Activated CD8-positive, alpha-beta memory T cell treated with anti-CD3 and anti-CD28 coated beads for 24 hours (primary cell): ENCODE measurements around the gene KRR1.
"Not testable (repeated sequence)": the region's sequence is repeated elsewhere in the genome, so short reads cannot be mapped to it uniquely, and the experiment has no call there.

ENCODE experiments used
- DNase-seq: peaks from one replicate; pipeline ENCODE4 v3.0.0-alpha.2; 2020

KRR1 gene

GRCh38 chr12:75522124-75522523, 10.7 kb upstream of the KRR1 start:
- DNase-seq, result not testable (repeated sequence)

- not testable (repeated sequence) for DNase-seq
Observed at GRCh38 chr12:75521224-75521623, 9.8 kb upstream of the KRR1 start.

GRCh38 chr12:75509621-75510020, 1.8 kb downstream of the KRR1 start:
- DNase-seq, result no peak

- no peak for DNase-seq
Observed at GRCh38 chr12:75508159-75508558, 3.2 kb downstream of the KRR1 start.

- no peak for DNase-seq
Observed at GRCh38 chr12:75507086-75507485, 4.3 kb downstream of the KRR1 start.

GRCh38 chr12:75505706-75506312, 5.6 kb downstream of the KRR1 start:
- no peak for DNase-seq

GRCh38 chr12:75503866-75504265, 7.5 kb downstream of the KRR1 start:
- DNase-seq, result no peak

- no peak for DNase-seq
Observed at GRCh38 chr12:75503459-75503858, 8.0 kb downstream of the KRR1 start.

GRCh38 chr12:75491169-75491568, 20.2 kb downstream of the KRR1 start:
- no peak for DNase-seq

GRCh38 chr12:75489613-75490210, 21.7 kb downstream of the KRR1 start:
- DNase-seq, result no peak

- DNase-seq, result no peak
Observed at GRCh38 chr12:75489187-75489586, 22.2 kb downstream of the KRR1 start.

- no peak for DNase-seq
Observed at GRCh38 chr12:75488553-75488952, 22.9 kb downstream of the KRR1 start.

GRCh38 chr12:75487308-75487707, 24.1 kb downstream of the KRR1 start:
- no peak for DNase-seq

- DNase-seq, result not testable (repeated sequence)
Observed at GRCh38 chr12:75484450-75484849, 27.0 kb downstream of the KRR1 start.

GRCh38 chr12:75483431-75483830, 28.0 kb downstream of the KRR1 start:
- no peak for DNase-seq

GRCh38 chr12:75482646-75483045, 28.8 kb downstream of the KRR1 start:
- no peak for DNase-seq

GRCh38 chr12:75481774-75482173, 29.6 kb downstream of the KRR1 start:
- DNase-seq, result no peak

- DNase-seq, result no peak
Observed at GRCh38 chr12:75481013-75481705, 30.2 kb downstream of the KRR1 start.

GRCh38 chr12:75480469-75480949, 30.9 kb downstream of the KRR1 start, which contains the start of gene GLIPR1:
Gene GLIPR1, plus strand, starts transcription at chr12:75480755. Its CDS starts 126 bp downstream, at chr12:75480881.
- peak; percentile 84 for DNase-seq

GRCh38 chr12:75479963-75480461, 31.4 kb downstream of the KRR1 start:
- DNase-seq, result no peak

- no peak for DNase-seq
Observed at GRCh38 chr12:75478116-75478794, 33.2 kb downstream of the KRR1 start.

- DNase-seq, result no peak
Observed at GRCh38 chr12:75477137-75477536, 34.3 kb downstream of the KRR1 start.

GRCh38 chr12:75476071-75476470, 35.3 kb downstream of the KRR1 start:
- DNase-seq, result no peak
